ENCODE measurements around the gene GDI1.

GRCh38 chrX:154437971-154438893 lies 1.3 kb downstream of the GDI1 start:
- TF ChIP-seq, protein P1, sequence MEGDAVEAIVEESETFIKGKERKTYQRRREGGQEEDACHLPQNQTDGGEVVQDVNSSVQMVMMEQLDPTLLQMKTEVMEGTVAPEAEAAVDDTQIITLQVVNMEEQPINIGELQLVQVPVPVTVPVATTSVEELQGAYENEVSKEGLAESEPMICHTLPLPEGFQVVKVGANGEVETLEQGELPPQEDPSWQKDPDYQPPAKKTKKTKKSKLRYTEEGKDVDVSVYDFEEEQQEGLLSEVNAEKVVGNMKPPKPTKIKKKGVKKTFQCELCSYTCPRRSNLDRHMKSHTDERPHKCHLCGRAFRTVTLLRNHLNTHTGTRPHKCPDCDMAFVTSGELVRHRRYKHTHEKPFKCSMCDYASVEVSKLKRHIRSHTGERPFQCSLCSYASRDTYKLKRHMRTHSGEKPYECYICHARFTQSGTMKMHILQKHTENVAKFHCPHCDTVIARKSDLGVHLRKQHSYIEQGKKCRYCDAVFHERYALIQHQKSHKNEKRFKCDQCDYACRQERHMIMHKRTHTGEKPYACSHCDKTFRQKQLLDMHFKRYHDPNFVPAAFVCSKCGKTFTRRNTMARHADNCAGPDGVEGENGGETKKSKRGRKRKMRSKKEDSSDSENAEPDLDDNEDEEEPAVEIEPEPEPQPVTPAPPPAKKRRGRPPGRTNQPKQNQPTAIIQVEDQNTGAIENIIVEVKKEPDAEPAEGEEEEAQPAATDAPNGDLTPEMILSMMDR (IDR thresholded peaks at IDR 0.05): no peak
- TF ChIP-seq POLR2A (IDR thresholded peaks at IDR 0.05): no peak

Measured in adrenal gland (tissue), 5 donors.